D341Med (cell line): Measurements from ENCODE around the gene AVL9.
"Not testable (repeated sequence)": the region's sequence is repeated elsewhere in the genome, so short reads cannot be mapped to it uniquely, and the experiment has no call there.

ENCODE experiments used
- DNase-seq: peaks from one replicate; pipeline ENCODE4 v3.0.0; 2012; ENCODE audit warnings: low spot score

AVL9 gene

GRCh38 chr7:32495298-32496051, at the start of gene AVL9:
Gene AVL9 (plus strand): TSS chr7:32495489. CDS start chr7:32495710, 221 bp downstream.
- DNase-seq, result peak; percentile 97

GRCh38 chr7:32447218-32447617, 48.1 kb upstream of the AVL9 start:
- no peak for DNase-seq

- no peak for DNase-seq
These were observed 41.8 kb upstream of the AVL9 start for GRCh38 chr7:32453341-32454011.

- no peak for DNase-seq
These were observed 37.3 kb upstream of the AVL9 start for GRCh38 chr7:32458025-32458424.

DNA sequence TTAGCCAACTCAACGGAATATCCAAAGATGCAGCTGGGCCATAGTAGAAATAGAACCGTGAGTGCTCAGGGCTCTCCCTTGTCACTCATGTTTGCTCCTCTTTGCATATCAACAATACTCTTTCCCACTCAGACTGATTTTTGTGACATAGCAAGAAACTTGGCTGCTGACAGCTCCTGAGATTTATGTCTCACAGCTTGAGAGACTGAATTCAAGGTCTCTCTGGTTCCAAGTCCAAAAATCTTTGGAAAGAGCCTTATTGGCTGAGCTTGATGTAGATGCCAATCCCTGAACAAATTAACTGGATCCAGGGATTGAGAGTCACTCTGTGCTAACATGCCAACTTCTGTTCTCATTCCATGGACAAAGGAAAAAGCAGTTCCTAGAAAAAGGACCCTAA, 35.5 kb upstream of the AVL9 start:
- no peak for DNase-seq

- DNase-seq, result no peak
These were observed 33.8 kb upstream of the AVL9 start for GRCh38 chr7:32461484-32461883.

DNA sequence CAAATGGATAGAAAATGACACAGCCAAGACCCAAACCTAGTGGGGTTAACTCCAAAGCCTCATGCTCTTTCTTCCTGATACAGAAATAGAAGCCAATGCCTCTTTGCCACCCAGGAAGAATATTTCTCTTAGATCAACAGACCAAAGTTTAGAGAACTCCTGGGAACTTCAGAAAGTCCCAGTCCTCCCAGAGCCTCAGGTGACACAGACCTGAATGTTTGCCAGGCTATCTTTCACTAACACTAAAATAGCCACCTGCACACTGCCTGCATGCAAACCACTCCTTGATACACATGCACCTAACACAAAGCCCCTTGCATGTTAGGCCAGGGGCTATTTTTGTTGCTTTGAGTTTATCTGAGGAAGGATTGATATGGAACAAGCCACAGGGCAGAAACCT, 32.8 kb upstream of the AVL9 start:
- no peak for DNase-seq

- no peak for DNase-seq
These were observed 32.3 kb upstream of the AVL9 start for GRCh38 chr7:32462977-32463376.

GRCh38 chr7:32464641-32465416, 30.5 kb upstream of the AVL9 start:
- DNase-seq, result not testable (repeated sequence)

DNA sequence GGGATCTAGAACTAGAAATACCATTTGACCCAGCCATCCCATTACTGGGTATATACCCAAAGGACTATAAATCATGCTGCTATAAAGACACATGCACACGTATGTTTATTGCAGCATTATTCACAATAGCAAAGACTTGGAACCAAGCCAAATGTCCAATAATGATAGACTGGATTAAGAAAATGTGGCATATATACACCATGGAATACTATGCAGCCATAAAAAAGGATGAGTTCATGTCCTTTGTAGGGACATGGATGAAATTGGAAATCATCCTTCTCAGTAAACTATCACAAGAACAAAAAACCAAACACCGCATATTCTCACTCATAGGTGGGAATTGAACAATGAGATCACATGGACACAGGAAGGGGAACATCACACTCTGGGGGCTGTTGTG, 25.3 kb upstream of the AVL9 start:
- DNase-seq, result not testable (repeated sequence)

DNA sequence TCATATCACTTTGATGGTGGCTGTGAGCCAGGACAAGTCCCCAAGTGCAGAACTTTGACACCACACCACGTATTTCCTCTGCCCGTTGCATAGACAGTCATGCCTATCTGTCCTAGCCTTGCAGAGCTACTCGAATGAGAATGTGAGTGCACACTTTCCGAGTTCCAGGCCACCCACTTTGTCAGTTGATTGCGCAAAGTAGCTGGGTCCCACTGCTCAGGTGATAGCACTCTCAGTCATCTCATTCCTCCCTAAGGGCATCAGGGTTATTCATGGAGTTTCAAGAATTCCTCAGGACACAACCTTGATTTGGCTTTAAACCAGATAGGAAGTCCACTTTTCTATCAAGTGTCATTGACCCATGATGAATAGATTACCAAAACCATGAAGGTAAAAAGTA, 24.4 kb upstream of the AVL9 start:
- DNase-seq, result no peak

DNA sequence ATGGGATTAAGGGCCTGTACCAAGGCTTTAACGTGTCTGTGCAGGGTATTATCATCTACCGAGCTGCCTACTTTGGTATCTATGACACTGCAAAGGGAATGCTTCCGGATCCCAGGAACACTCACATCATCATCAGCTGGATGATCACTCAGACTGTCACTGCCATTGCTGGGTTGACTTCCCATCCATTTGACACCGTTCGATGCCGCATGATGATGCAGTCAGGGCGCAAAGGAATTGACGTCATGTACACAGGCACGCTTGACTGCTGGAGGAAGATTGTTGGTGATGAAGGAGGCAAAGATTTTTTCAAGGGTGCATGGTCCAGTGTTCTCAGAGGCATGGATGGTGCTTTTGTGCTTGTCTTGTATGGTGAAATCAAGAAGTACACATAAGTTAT, 23.3 kb upstream of the AVL9 start:
- DNase-seq, result no peak

GRCh38 chr7:32474008-32474407, 21.3 kb upstream of the AVL9 start:
- no peak for DNase-seq

- DNase-seq, result no peak
These were observed 18.3 kb upstream of the AVL9 start for GRCh38 chr7:32476816-32477648.

DNA sequence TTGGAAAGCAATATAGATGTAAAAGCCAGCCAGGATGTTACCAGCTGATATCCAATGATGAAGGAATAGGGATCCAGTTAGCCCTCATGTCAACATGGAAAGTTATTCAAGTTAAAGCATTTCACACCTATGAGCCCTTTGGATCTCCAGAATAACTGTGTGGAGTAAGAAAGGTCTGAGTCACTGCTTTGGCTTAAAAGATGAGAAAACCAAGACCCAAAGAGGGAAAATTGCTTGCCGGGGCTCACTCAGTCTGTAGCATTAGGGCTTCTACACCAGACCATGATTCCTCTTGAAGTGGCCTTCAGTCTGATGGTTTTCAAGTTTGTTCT, 17.7 kb upstream of the AVL9 start:
- DNase-seq, result no peak

DNA sequence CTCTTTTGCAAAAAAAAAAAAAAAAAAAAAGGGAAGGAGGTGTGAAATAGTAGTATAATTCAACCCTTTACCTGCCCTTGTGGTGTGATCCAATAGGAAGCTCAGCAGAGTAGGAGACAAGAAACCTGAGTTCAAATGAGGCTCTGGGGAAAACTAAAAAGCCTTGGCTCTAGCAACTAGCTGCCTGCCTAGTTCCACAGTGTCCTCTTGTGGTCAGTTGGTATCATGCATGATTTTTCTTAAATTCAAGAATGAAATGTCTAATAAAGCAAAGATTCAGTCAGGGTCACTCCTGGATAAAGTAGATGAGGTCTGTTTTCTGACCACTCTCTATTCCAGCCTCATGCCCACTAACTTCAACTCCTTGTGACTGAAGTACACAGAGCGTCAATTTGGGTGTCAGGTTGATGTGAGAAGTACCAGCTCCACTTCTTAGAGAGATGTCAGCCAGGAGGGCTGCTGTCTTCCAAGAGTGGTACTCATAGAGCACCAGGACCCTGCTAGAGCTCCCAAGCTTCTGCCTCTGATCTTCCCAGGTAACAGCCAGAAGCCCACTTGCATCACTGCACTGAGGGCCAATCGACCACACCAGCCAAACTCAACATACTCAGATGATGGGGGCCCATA, 15.6 kb upstream of the AVL9 start:
- DNase-seq, result peak; percentile 66

DNA sequence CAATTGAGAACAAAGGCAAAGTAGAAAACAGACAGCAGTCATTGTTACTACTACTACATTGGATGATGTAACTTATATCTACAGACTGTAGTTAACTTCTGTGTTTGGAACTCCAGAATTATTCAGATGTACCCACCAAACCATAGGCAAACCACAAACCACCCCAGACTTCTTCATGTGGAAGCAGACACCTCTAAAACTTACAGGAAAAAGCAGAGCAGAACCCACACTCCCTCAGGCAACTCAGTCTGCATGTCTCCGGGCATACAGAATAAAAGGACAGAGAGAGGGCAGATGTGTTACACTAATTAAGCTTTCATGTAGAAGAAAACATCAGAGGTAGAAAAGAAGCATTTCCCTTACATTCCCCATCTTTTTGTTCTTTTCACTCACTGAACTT, 14.1 kb upstream of the AVL9 start:
- no peak for DNase-seq

DNA sequence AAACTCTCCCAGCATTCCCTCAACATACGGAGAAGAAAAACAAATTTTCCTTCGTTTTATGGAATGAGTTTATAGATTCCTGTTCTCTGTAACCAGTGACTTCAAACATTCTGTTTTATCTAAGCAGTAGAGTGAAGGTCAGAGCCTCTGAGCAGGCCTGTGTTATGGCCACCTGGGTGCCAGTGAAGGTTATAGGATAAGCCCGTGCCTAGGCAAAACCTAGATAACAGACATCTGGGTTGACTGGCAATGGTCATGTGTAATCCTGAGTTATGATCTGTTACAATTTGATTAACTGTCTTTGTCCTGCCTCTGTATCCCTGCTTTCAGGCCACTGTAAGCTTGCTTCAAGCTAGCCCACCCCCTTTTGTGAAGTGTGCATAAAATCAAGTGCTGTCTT, 13.4 kb upstream of the AVL9 start:
- no peak for DNase-seq

- no peak for DNase-seq
These were observed 5.5 kb upstream of the AVL9 start for GRCh38 chr7:32489788-32490126.

- peak; percentile 87 for DNase-seq
These were observed 5.0 kb upstream of the AVL9 start, which contains the start of gene LSM5 for GRCh38 chr7:32490127-32490796. Gene LSM5 (minus strand): TSS chr7:32490380. CDS start chr7:32490365, 15 bp downstream.

- no peak for DNase-seq
These were observed 367 bp upstream of the AVL9 start for GRCh38 chr7:32494946-32495297.
